ENCODE data around the gene PPP6R2. TPM values are rescaled to one million over a fixed set of nuclear protein-coding genes. Genes with fewer than 3 reads are reported as not detected.

The PPP6R2 gene
- total RNA-seq, 1 experiment from 2014 or later = 49.2 TPM

- no peak within 1 kb of the TSS for H3K27ac ChIP-seq
These were observed 131.9 kb downstream of the PPP6R2 start, which contains the start of gene SBF1 for GRCh38 chr22:50474710-50475651. SBF1 (minus strand) TSS chr22:50475035; CDS start chr22:50474840, 195 bp downstream.

GRCh38 chr22:50475652-50476002 lies 132.5 kb downstream of the PPP6R2 start:
- no peaks in the 10 kb centered on the region for H3K9me3 ChIP-seq (ENCODE audit: insufficient read depth, low read depth)

More at GRCh38 chr22:50474710-50475651, 131.9 kb downstream of the PPP6R2 start, which contains the start of gene SBF1:
- H2AFZ ChIP-seq = peak within 1 kb of the TSS; percentile 91
- no peaks in the 10 kb centered on the region for H3K27me3 ChIP-seq (ENCODE audit: insufficient read depth, low read depth)
- BruUV-seq (replicated peaks) = TSS peak; percentile 93
- peak within 1 kb of the TSS; percentile 77 for H3K4me3 ChIP-seq
- H4K20me1 ChIP-seq (ENCODE audit: insufficient read depth) = peaks cover 43% of the 10 kb centered on the region
- TF ChIP-seq EZH2 (IDR thresholded peaks at IDR 0.05; ENCODE audit: low read depth) (no peak), CTCF (conservative IDR thresholded peaks at IDR 0.05) (no peak)
- H3F3A ChIP-seq (ENCODE audit: insufficient read depth, low read depth) = peaks cover 37% of the 10 kb centered on the region
- peak within 1 kb of the TSS; percentile 97 for H3K4me2 ChIP-seq
- no peaks in the 10 kb centered on the region for H3K9me3 ChIP-seq (ENCODE audit: insufficient read depth, low read depth)
- CTCF ChIA-PET = no interaction called here
- no peaks in the 10 kb centered on the region for H3K9me2 ChIP-seq (ENCODE audit: insufficient read depth)
- peak; percentile 82 to 92 for DNase-seq
- peaks cover 44% of the 10 kb centered on the region for H3K4me1 ChIP-seq (replicated peaks; ENCODE audit: insufficient read depth)
- peaks cover 46% of the 10 kb centered on the region for H3K79me2 ChIP-seq (ENCODE audit: low read depth)
- POLR2A ChIA-PET (ENCODE audit: unreplicated experiment) = no interaction called here
- intact Hi-C loops (cut with micrococcal nuclease; ENCODE audit: unreplicated experiment) = loop anchor here (1.0 kb wide), 1 partner anchor 33 kb away; the partner anchor contains the start of gene NCAPH2
- no peaks in the 10 kb centered on the region for H3K36me3 ChIP-seq (ENCODE audit: low read depth)

GRCh38 chr22:50476868-50477267 lies 133.7 kb downstream of the PPP6R2 start:
- H3K27ac ChIP-seq = no peak overlapping the region
- no peaks in the 10 kb centered on the region for H3K27me3 ChIP-seq (ENCODE audit: insufficient read depth, low read depth)
- H4K20me1 ChIP-seq (ENCODE audit: insufficient read depth) = peaks cover 24% of the 10 kb centered on the region
- H3K9me3 ChIP-seq (ENCODE audit: insufficient read depth, low read depth) = no peaks in the 10 kb centered on the region
- peaks cover 25% of the 10 kb centered on the region for H3K4me1 ChIP-seq (replicated peaks; ENCODE audit: insufficient read depth)
- CTCF ChIA-PET = no interaction called here
- no peaks in the 10 kb centered on the region for H3K9me2 ChIP-seq (ENCODE audit: insufficient read depth)
- no peak for DNase-seq
- H2AFZ ChIP-seq = no peak overlapping the region
- intact Hi-C loops (cut with micrococcal nuclease; ENCODE audit: unreplicated experiment) = no loop called here
- no peak overlapping the region for H3K4me2 ChIP-seq
- no TSS peak for BruUV-seq (replicated peaks)
- H3F3A ChIP-seq (ENCODE audit: insufficient read depth, low read depth) = peaks cover 24% of the 10 kb centered on the region; the same call in 1 of the 2 replicates
- no peak overlapping the region for H3K4me3 ChIP-seq
- no peaks in the 10 kb centered on the region for H3K36me3 ChIP-seq (ENCODE audit: low read depth)
- POLR2A ChIA-PET (ENCODE audit: unreplicated experiment) = no interaction called here
- peaks cover 28% of the 10 kb centered on the region for H3K79me2 ChIP-seq (ENCODE audit: low read depth)
- no peak for TF ChIP-seq EZH2 (IDR thresholded peaks at IDR 0.05; ENCODE audit: low read depth)
- TF ChIP-seq CTCF (conservative IDR thresholded peaks at IDR 0.05) = no peak

More at GRCh38 chr22:50475652-50476002, 132.5 kb downstream of the PPP6R2 start:
- TF ChIP-seq EZH2 (IDR thresholded peaks at IDR 0.05; ENCODE audit: low read depth) = no peak
- no peak for TF ChIP-seq CTCF (conservative IDR thresholded peaks at IDR 0.05)
- Histone ChIP-seq H3K4me2 (peak overlapping the region; percentile 97), H3F3A (ENCODE audit: insufficient read depth, low read depth) (peaks cover 36% of the 10 kb centered on the region; the same call in 1 of the 2 replicates), H3K27ac (no peak overlapping the region), H3K9me2 (ENCODE audit: insufficient read depth) (no peaks in the 10 kb centered on the region), H4K20me1 (ENCODE audit: insufficient read depth) (peaks cover 36% of the 10 kb centered on the region), H2AFZ (peak overlapping the region; percentile 91), H3K79me2 (ENCODE audit: low read depth) (peaks cover 40% of the 10 kb centered on the region), H3K27me3 (ENCODE audit: insufficient read depth, low read depth) (no peaks in the 10 kb centered on the region), H3K36me3 (ENCODE audit: low read depth) (no peaks in the 10 kb centered on the region), H3K4me1 (replicated peaks; ENCODE audit: insufficient read depth) (peaks cover 37% of the 10 kb centered on the region), H3K4me3 (peak overlapping the region; percentile 65; the same call in 1 of the 2 replicates)
- BruUV-seq (replicated peaks) = no TSS peak
- intact Hi-C loops (cut with micrococcal nuclease; ENCODE audit: unreplicated experiment) = loop anchor here (1.0 kb wide), 1 partner anchor 33 kb away; the partner anchor contains the start of gene NCAPH2
- ChIA-PET CTCF (no interaction called here), POLR2A (ENCODE audit: unreplicated experiment) (no interaction called here)
- no peak for DNase-seq
